CD4-positive, alpha-beta T cell treated with Interleukin-17A for 1 hour (primary cell): ENCODE data around the gene PLPPR1.

Experiments used
- DNase-seq: peaks from one replicate; pipeline ENCODE4 v3.0.0-alpha.2; 2020

The PLPPR1 gene

GRCh38 chr9:101354765-101355708, 326.5 kb downstream of the PLPPR1 start:
- DNase-seq, result no peak

DNA sequence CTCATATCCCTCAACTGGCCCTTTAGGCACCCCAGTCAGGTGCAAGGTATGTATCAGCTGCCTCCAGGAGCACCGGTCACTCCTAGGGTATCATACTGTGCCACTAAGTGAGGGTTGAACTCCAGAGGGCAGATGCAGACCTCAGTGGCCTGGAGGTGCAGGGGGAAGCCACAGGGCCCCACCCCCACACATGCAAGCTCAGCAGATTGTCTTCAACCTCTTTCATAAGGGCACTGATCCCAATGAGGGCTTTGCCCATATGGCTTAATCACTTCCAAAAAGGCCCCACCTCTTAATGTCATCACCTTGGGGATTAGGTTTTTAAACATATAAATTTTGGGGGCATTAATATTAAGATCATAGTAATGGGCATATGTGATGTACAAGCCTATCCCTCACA, 328.1 kb downstream of the PLPPR1 start:
- no peak for DNase-seq

GRCh38 chr9:101359679-101360078, 331.2 kb downstream of the PLPPR1 start:
- DNase-seq, result no peak

DNA sequence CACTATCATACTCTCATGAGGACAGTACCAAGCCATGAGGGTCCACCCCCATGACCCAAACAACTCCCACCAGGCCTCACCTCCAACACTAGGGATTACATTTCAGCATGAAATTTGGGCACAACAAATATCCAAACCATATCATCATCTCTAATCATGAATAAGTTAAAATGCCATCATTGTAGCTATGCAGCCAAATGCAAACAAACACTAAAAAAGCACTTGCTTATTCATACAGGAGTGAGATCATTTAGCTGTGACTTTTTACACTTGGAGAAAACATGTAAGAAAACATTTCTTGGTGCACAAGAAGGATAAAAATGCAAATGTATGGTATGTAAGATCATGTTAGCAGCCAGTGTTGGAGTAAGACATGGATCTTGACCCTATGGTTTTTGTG, 332.1 kb downstream of the PLPPR1 start:
- no peak for DNase-seq

- no peak for DNase-seq
These were observed 333.9 kb downstream of the PLPPR1 start for GRCh38 chr9:101362450-101362849.

DNA sequence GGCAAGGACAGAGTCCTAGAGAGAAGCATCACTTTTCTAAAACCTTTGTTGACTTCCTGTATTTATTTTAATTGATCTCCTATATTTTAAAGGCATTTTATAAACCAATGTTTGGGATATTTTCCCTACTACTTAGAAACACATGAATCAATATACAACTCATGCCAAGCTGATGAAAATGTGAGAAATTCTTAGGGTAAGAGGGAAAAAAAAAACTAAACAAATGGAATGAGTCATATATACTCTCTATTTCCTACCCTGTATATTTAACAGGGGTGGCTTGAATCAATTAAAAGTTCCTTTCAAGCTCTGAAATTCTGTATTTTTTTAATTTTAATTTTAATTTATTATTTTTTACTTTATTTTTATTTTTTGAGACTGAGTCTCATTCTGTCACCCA, 336.7 kb downstream of the PLPPR1 start:
- DNase-seq, result no peak

GRCh38 chr9:101366038-101366756, 337.7 kb downstream of the PLPPR1 start:
- no peak for DNase-seq

DNA sequence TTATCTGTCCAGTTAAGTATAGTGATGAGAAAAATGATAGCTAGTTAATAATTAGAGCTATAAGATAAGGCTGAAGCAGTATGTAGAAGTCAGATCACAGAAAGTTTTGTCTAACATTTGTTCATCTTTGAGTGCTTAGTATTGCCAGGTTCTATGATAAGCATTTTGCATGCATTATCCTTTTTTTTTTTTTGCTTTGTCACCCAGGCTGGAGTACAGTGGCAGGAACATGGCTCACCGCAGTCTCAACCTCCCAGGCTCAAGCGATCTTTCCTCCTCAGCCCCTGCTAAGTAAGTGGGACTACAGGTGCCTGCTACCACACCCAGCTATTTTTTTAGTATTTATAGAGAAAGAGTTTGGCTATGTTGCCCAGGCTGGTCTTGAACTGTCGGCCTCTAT, 338.8 kb downstream of the PLPPR1 start:
- DNase-seq, result no peak

DNA sequence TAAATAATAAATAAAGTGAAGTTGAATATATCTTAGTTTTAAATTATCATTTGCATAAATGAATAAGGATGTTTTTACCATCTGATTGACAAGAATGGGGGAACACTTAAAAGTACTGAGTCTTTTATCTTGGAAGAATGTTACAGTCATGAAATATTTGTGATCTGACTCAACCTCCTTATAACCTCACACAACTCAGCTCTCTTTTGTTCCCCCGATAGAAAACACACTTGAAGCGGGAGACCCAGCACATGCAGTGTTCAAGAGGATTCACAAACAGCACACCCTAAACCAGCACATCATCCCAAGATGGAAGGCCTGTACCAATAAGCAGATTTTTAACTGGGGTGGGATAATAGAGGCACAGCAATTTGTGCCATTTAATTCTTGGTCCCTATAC, 340.8 kb downstream of the PLPPR1 start:
- DNase-seq, result no peak

DNA sequence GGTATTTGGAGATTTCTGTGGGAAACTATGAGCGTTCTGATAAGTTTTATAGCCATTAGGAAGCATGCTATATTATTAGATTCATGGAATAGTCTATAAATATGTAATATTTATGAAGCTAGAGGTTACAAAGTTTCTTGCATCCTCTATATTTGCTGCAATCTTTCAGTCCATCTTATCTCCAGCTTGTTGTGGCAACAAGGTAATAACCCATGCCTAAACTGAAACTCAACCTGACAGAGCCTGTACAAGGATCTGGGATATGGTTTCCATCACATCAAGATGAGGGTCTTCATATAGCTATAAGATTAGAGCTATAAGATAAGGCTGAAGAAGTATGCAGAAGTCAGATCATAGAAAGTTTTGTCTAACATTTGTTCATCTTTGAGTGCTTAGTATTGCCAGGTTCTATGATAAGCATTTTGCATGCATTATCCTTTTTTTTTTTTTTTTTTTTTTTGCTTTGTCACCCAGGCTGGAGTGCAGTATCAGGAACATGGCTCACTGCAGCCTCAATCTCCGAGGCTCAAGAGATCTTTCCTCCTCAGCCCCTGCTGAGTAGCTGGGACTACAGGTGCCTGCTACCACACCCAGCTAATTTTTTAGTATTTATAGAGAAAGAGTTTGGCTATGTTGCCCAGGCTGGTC, 341.5 kb downstream of the PLPPR1 start:
- DNase-seq, result no peak

DNA sequence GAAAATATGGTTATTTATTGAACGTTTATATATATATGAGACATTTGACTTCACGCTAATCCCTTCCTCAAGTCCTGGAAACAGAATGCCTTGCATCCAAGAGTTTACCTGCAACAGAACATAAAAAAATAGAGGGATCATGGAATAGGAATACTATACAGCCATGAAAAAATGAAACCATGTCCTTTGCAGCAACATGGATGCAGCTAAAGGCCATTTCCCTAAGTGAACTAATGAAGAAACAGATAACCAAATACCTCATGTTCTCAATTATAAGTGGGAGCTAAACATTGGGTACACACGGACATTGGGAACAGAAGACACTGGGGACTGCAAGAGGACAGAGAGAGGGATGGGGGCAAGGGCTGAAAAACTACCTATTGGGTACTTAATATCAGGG, 343.3 kb downstream of the PLPPR1 start:
- no peak for DNase-seq

DNA sequence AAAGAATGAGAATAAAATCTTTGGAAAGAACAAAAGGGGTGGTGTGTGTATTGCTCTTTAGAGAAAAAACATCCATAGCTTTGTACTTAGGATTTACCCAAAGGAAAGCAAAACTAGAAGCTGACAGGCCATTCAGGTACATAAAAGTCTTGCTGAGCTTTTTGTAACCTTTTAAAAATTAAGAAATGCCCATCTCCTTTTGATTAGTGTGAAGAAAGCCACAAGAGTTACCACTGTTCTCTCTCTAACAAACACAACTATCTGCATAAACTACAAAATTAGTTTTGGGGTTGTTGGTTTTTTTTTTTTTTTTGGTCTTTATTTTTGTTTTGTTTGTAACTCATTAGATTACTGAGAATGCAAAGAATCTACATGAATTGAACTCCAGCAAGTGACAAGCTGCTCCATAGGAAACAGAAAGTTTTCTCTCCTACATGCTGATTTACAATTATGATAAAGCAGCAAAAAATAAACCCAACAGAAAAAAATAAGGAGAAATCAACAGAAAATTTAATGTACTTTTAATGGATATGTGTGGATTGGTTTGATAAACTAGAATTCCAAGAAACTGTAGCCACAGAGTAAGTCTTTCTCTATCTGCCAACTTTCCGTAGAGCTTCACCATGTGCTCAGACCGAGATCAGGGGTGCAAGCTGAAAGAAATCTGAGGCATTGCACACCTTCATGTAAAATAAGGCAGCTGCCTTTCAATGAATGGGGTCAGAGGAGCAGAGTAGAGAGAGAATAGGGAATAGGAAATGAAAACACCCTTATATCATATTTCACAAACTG, 344.0 kb downstream of the PLPPR1 start:
- no peak for DNase-seq
